ENCODE results near the gene SHMT2. TPM values are rescaled to one million over a fixed set of nuclear protein-coding genes. Genes with fewer than 3 reads are reported as not detected.

SHMT2 gene
- total RNA-seq, 4 donors from 2014 or later = 41.3 to 107 (median 46.4) TPM

- in situ Hi-C loops (cut with MboI; ENCODE audit: low sequenced_read_pairs in 4 of 4) = no loop called here
- no peak for DNase-seq
- no peak for ATAC-seq
- H3K27me3 ChIP-seq = no peaks in the 10 kb centered on the region
- no peak overlapping the region for H3K4me3 ChIP-seq
- H3K27ac ChIP-seq = no peak overlapping the region
- H3K9me3 ChIP-seq = no peaks in the 10 kb centered on the region
- TF ChIP-seq POLR2A (IDR thresholded peaks at IDR 0.05) (no peak), CTCF (IDR thresholded peaks at IDR 0.05 in 4 of 5, conservative IDR thresholded peaks at IDR 0.05 in 1 of 5) (no peak)
- intact Hi-C loops (cut with DNase I; ENCODE audit: low total_unique reads) = no loop called here
- H3K36me3 ChIP-seq = peaks cover 0 to 5% of the 10 kb centered on the region in 2 donors
- no peaks in the 10 kb centered on the region for H3K4me1 ChIP-seq
Measured at GRCh38 chr12:57199191-57199590, 30.3 kb upstream of the SHMT2 start.

DNA sequence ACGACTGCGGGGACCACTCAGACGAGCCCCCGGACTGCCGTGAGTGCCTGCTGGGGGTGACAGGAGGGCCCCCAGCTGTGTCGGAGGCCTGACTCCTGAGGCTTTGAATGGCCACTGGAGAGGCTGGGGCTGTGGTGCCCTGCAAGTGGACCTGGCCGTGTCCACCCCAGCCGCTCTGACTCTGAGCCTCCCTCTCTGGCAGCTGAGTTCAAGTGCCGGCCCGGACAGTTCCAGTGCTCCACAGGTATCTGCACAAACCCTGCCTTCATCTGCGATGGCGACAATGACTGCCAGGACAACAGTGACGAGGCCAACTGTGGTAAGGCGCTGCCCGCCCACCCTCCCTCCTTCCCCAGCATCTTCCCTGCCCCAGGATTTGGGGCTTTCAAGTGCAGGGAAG, 29.0 kb upstream of the SHMT2 start:
- in situ Hi-C loops (cut with MboI; ENCODE audit: low sequenced_read_pairs in 4 of 4) (no loop called here), intact Hi-C loops (cut with DNase I; ENCODE audit: low total_unique reads) (no loop called here)
- no peaks in the 10 kb centered on the region for H3K27me3 ChIP-seq
- H3K4me3 ChIP-seq = no peak overlapping the region
- H3K4me1 ChIP-seq = no peaks in the 10 kb centered on the region
- no peaks in the 10 kb centered on the region for H3K9me3 ChIP-seq
- no peak overlapping the region for H3K27ac ChIP-seq
- peaks cover 0 to 5% of the 10 kb centered on the region in 2 donors for H3K36me3 ChIP-seq
- no peak for TF ChIP-seq CTCF (IDR thresholded peaks at IDR 0.05 in 4 of 5, conservative IDR thresholded peaks at IDR 0.05 in 1 of 5)
- TF ChIP-seq POLR2A (IDR thresholded peaks at IDR 0.05) = no peak
- DNase-seq (no peak), ATAC-seq (no peak)

GRCh38 chr12:57201219-57201618, 28.3 kb upstream of the SHMT2 start:
- Histone ChIP-seq H3K4me3 (no peak overlapping the region), H3K4me1 (no peaks in the 10 kb centered on the region), H3K27ac (no peak overlapping the region), H3K27me3 (no peaks in the 10 kb centered on the region), H3K9me3 (no peaks in the 10 kb centered on the region), H3K36me3 (peaks cover 0 to 5% of the 10 kb centered on the region in 2 donors)
- in situ Hi-C loops (cut with MboI; ENCODE audit: low sequenced_read_pairs in 4 of 4) (no loop called here), intact Hi-C loops (cut with DNase I; ENCODE audit: low total_unique reads) (no loop called here)
- DNase-seq (no peak), ATAC-seq (no peak)
- TF ChIP-seq CTCF (IDR thresholded peaks at IDR 0.05 in 4 of 5, conservative IDR thresholded peaks at IDR 0.05 in 1 of 5) (no peak), POLR2A (IDR thresholded peaks at IDR 0.05) (no peak)

GRCh38 chr12:57201631-57202030, 27.9 kb upstream of the SHMT2 start:
- Histone ChIP-seq H3K27ac (no peak overlapping the region), H3K27me3 (no peaks in the 10 kb centered on the region), H3K4me1 (no peaks in the 10 kb centered on the region), H3K4me3 (no peak overlapping the region), H3K36me3 (peaks cover 0 to 5% of the 10 kb centered on the region in 2 donors), H3K9me3 (no peaks in the 10 kb centered on the region)
- in situ Hi-C loops (cut with MboI; ENCODE audit: low sequenced_read_pairs in 4 of 4) = no loop called here
- no peak for TF ChIP-seq CTCF (IDR thresholded peaks at IDR 0.05 in 4 of 5, conservative IDR thresholded peaks at IDR 0.05 in 1 of 5)
- no peak for TF ChIP-seq POLR2A (IDR thresholded peaks at IDR 0.05)
- DNase-seq = no peak
- no peak for ATAC-seq
- intact Hi-C loops (cut with DNase I; ENCODE audit: low total_unique reads) = no loop called here

DNA sequence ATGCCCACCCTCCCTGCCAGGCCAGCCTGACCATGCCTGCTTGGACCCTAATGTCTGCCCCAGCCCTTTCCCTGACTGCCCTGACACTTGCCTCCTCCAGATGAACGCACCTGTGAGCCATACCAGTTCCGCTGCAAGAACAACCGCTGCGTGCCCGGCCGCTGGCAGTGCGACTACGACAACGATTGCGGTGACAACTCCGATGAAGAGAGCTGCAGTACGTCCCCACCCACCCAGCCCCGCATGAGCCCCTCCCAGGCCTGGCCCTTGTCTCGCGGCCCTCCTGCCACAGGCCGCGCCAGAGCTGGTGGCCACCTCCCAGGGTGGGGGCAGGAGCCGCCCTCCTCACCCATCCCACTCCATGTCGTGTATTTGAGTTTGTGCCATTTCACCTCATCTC, 27.2 kb upstream of the SHMT2 start:
- no peak for TF ChIP-seq CTCF (IDR thresholded peaks at IDR 0.05 in 4 of 5, conservative IDR thresholded peaks at IDR 0.05 in 1 of 5)
- H3K9me3 ChIP-seq = no peaks in the 10 kb centered on the region
- no peak overlapping the region for H3K27ac ChIP-seq
- no peak overlapping the region for H3K4me3 ChIP-seq
- intact Hi-C loops (cut with DNase I; ENCODE audit: low total_unique reads) = no loop called here
- ATAC-seq (no peak), DNase-seq (no peak)
- no peaks in the 10 kb centered on the region for H3K4me1 ChIP-seq
- H3K27me3 ChIP-seq = no peaks in the 10 kb centered on the region
- H3K36me3 ChIP-seq = peaks cover 0 to 5% of the 10 kb centered on the region in 2 donors
- in situ Hi-C loops (cut with MboI; ENCODE audit: low sequenced_read_pairs in 4 of 4) = no loop called here

Data from gastrocnemius medialis (tissue), 4 donors.